ENCODE data around the gene GTF2H1. TPM values are rescaled to one million over a fixed set of nuclear protein-coding genes. Genes with fewer than 3 reads are reported as not detected.

The GTF2H1 gene
- total and polyA plus RNA-seq, 9 of the 15 experiments (the other 6 are each of a cell fraction or from before 2014, with no cell fraction given) = 56.9 to 126 (median 92.1) TPM

- TF ChIP-seq ZNF740 (CRISPR knock-in tag; IDR thresholded peaks at IDR 0.05) (no peak), ZNF740 (tag; IDR thresholded peaks at IDR 0.05) (no peak), JUND (IDR thresholded peaks at IDR 0.05; ENCODE audit: borderline replicate concordance, low read depth, low read length) (peak; percentile 31; the same call in 1 of the 2 replicates), JUND (tag; IDR thresholded peaks at IDR 0.05; ENCODE audit: borderline replicate concordance, low read depth, low read length) (no peak; the same call in 2 of the 3 replicates), HCFC1 (IDR thresholded peaks at IDR 0.05; ENCODE audit: low read depth, low read length) (no peak), PRMT5 (CRISPR knock-in tag; IDR thresholded peaks at IDR 0.05) (0 out of 2 replicates have a peak, but pooled peaks have one; percentile 11), CBFA2T3 (IDR thresholded peaks at IDR 0.05) (peak; percentile 52), SAFB (IDR thresholded peaks at IDR 0.05; ENCODE audit: borderline replicate concordance, low read depth, low read length) (no peak), U2AF2 (optimal IDR thresholded peaks at IDR 0.05; ENCODE audit: low read depth, low read length) (no peak), SRSF1 (IDR thresholded peaks at IDR 0.05; ENCODE audit: low read depth, low read length) (no peak), KLF13 (tag; IDR thresholded peaks at IDR 0.05; ENCODE audit: borderline replicate concordance, low read depth) (peak; percentile 74; the same call in 1 of the 2 replicates), PTBP1 (IDR thresholded peaks at IDR 0.05; ENCODE audit: low read depth, low read length) (no peak), CCAR2 (IDR thresholded peaks at IDR 0.05; ENCODE audit: low read depth, low read length) (no peak), RBM39 (optimal IDR thresholded peaks at IDR 0.05; ENCODE audit: low read depth, low read length) (no peak), YY1 (IDR thresholded peaks at IDR 0.05; ENCODE audit: borderline replicate concordance in 1 of 3, control insufficient read depth in 1 of 3, extremely low read depth in 1 of 3, insufficient read depth in 3 of 3, insufficient read length in 1 of 3, insufficient replicate concordance in 2 of 3, low read depth in 1 of 3, low read length in 2 of 3) (no peak), MYBL2 (IDR thresholded peaks at IDR 0.05; ENCODE audit: low read depth) (peak; percentile 63), MYBL2 (CRISPR knock-in tag; IDR thresholded peaks at IDR 0.05; ENCODE audit: borderline replicate concordance) (no peak)
- TF ChIP-seq, protein P1, sequence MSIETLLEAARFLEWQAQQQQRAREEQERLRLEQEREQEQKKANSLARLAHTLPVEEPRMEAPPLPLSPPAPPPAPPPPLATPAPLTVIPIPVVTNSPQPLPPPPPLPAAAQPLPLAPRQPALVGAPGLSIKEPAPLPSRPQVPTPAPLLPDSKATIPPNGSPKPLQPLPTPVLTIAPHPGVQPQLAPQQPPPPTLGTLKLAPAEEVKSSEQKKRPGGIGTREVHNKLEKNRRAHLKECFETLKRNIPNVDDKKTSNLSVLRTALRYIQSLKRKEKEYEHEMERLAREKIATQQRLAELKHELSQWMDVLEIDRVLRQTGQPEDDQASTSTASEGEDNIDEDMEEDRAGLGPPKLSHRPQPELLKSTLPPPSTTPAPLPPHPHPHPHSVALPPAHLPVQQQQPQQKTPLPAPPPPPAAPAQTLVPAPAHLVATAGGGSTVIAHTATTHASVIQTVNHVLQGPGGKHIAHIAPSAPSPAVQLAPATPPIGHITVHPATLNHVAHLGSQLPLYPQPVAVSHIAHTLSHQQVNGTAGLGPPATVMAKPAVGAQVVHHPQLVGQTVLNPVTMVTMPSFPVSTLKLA (conservative IDR thresholded peaks at IDR 0.05) = peak in 1 of 2 experiments; percentile 74; a peak in 2 of 4 replicates
These were observed 73.6 kb downstream of the GTF2H1 start (continued) for GRCh38 chr11:18395735-18396504.

Data from K562 (cell line).